CD4-positive, CD25-positive, alpha-beta regulatory T cell (primary cell): ENCODE data around the gene AP4E1. TPM values are rescaled to one million over a fixed set of nuclear protein-coding genes. Genes with fewer than 3 reads are reported as not detected.

Source experiments
- ATAC-seq, 2 donors: fragments of 150-1000 bp; cut with Tn5 transposase; one replicate each; pipeline ENCODE4 v1.10.0; 2021; ENCODE audit warnings: low read depth in 2 of 2, moderate number of reproducible peaks in 2 of 2, moderate library complexity in 1 of 2
- DNase-seq, 3 donors: peaks; one replicate each; pipeline versions ENCODE4 v3.0.0 to v3.0.0-alpha.2; 2012 to 2022; ENCODE audit warnings: mixed read lengths in 1 of 3
- H3K27ac ChIP-seq: one replicate; pipeline ENCODE4 v1.7.0; 2013; ENCODE audit warnings: mild to moderate bottlenecking, low read length; ENCODE audit not compliant: insufficient read depth, poor library complexity, severe bottlenecking
- H3K27me3 ChIP-seq: one replicate; pipeline ENCODE4 v1.7.0; 2013; ENCODE audit warnings: low read length; ENCODE audit not compliant: control insufficient read depth, insufficient read depth
- H3K36me3 ChIP-seq: one replicate; pipeline ENCODE4 v1.7.0; 2013; ENCODE audit warnings: mild to moderate bottlenecking, low read length, moderate library complexity; ENCODE audit not compliant: control insufficient read depth, insufficient read depth
- H3K4me1 ChIP-seq: 2 replicates; pipeline ENCODE4 v1.7.0; 2013; ENCODE audit warnings: mild to moderate bottlenecking, low read length; ENCODE audit not compliant: insufficient read depth, control insufficient read depth, poor library complexity, severe bottlenecking
- H3K4me3 ChIP-seq: one replicate; pipeline ENCODE4 v1.7.0; 2013; ENCODE audit warnings: low read depth, mild to moderate bottlenecking, low read length, moderate library complexity
- H3K9me3 ChIP-seq, 2 experiments: 1 replicate in 1 of 2; 2 replicates in 1 of 2; pipeline ENCODE4 v1.7.0; 2013; ENCODE audit warnings: low read length in 2 of 2, mild to moderate bottlenecking in 1 of 2, moderate library complexity in 1 of 2; ENCODE audit not compliant: control insufficient read depth in 2 of 2
- H3K27ac Mint-ChIP-seq, 3 donors: one replicate each; pipeline ENCODE4 v1.8.0; 2020 to 2022; ENCODE audit warnings: mild to moderate bottlenecking in 3 of 3, mixed read lengths in 3 of 3, moderate library complexity in 2 of 3
- H3K27me3 Mint-ChIP-seq: one replicate; pipeline ENCODE4 v1.8.0; 2022; ENCODE audit warnings: mild to moderate bottlenecking, mixed read lengths
- H3K36me3 Mint-ChIP-seq: one replicate; pipeline ENCODE4 v1.8.0; 2020; ENCODE audit warnings: mixed read lengths
- H3K4me1 Mint-ChIP-seq, 4 donors: one replicate each; pipeline ENCODE4 v1.8.0; 2020 to 2022; ENCODE audit warnings: mixed read lengths in 4 of 4, mild to moderate bottlenecking in 1 of 4
- H3K4me3 Mint-ChIP-seq, 4 donors: one replicate each; pipeline ENCODE4 v1.8.0; 2020 to 2022; ENCODE audit warnings: mild to moderate bottlenecking in 4 of 4, mixed read lengths in 4 of 4, moderate library complexity in 3 of 4
- H3K9me3 Mint-ChIP-seq, 7 donors: one replicate each; pipeline ENCODE4 v1.8.0; 2020 to 2022; ENCODE audit warnings: mixed read lengths in 7 of 7, mild to moderate bottlenecking in 3 of 7, moderate library complexity in 2 of 7
- polyA plus RNA-seq, 4 donors: library from polyadenylated mRNA; unstranded; fragments of 300-500 nt; fragmentation: Illumina TruSeq; gene quantifications; one replicate each; pipeline ENCODE4 v1.2.3, GENCODE V29; 2021
- total RNA-seq: library from RNA; stranded (reverse); gene quantifications from one replicate; pipeline ENCODE4 v1.2.3, GENCODE V29; 2022

AP4E1 gene
- total and polyA plus RNA-seq, 5 donors from 2014 or later: 3.0 to 9.5 (median 4.8) TPM

DNA sequence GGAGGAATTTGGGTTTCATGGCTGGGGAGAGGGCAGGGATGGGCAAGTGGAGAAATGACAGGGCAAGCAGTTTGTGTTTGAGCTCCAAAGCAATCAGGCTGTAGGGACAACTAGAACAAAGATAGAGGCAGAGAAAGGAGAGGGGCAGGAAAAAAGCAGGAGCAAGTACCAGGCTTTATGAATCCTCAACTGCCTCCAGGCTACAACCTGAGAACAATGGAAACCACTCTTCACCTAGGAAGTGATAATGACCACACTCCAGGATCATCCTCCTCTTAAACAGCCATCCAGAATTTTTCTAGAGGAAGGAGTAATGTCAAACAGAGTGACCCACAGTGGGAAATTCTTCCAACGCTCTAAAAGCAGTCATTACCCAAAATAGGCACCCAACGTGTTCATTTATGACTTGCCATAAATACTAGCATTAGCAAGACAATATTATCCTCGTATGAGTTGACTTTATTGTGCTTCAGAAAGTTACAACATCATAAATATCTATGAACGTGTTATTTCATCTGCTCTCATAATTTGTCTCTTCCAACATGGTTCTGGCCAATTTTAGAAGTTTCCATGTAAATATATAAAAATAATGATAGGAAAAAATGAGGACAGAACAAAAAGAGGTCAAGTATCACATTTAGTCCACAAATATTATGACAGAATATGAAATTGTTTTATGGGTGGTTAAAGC is 135.7 kb downstream of the AP4E1 start:
- ATAC-seq (no peak), DNase-seq (no peak)
- Histone ChIP-seq H3K27ac (no peak overlapping the region), H3K27me3 (no peaks in the 10 kb centered on the region), H3K4me1 (no peaks in the 10 kb centered on the region), H3K4me3 (no peak overlapping the region), H3K36me3 (no peaks in the 10 kb centered on the region), H3K9me3 (no peaks in the 10 kb centered on the region)
- H3K4me1 Mint-ChIP-seq: no peaks in the 10 kb centered on the region
- H3K27ac Mint-ChIP-seq: no peak overlapping the region
- H3K4me3 Mint-ChIP-seq: no peak overlapping the region
- no peaks in the 10 kb centered on the region for H3K9me3 Mint-ChIP-seq
- H3K36me3 Mint-ChIP-seq: no peaks in the 10 kb centered on the region
- peaks cover 25% of the 10 kb centered on the region for H3K27me3 Mint-ChIP-seq

DNA sequence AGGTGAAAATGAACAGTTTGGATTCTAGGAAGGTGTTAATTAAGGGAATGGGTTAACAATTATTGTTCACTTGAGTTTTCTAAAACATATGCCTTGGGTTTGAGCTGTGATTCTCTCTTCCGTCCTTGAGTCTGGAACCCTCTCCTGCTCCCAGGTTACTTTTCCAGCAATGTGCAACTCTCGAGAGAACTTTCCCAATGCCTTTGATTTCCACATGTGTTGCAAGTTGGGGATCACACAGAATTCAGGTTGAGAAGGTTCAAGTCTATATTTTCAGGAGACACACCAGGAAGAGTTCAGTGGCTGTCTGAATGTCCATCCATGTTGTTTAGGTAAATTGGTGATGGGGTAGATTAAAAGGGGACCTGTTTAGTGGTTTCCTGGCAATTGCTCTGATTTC is 137.5 kb downstream of the AP4E1 start:
- DNase-seq: no peak
- no peaks in the 10 kb centered on the region for H3K9me3 ChIP-seq
- Mint-ChIP-seq H3K36me3 (no peaks in the 10 kb centered on the region), H3K27ac (no peak overlapping the region), H3K4me1 (no peaks in the 10 kb centered on the region), H3K9me3 (no peaks in the 10 kb centered on the region), H3K4me3 (no peak overlapping the region), H3K27me3 (peaks cover 25% of the 10 kb centered on the region)
- H3K27me3 ChIP-seq: no peaks in the 10 kb centered on the region
- H3K36me3 ChIP-seq: no peaks in the 10 kb centered on the region
- no peak overlapping the region for H3K27ac ChIP-seq
- no peaks in the 10 kb centered on the region for H3K4me1 ChIP-seq
- no peak for ATAC-seq
- no peak overlapping the region for H3K4me3 ChIP-seq

- no peak overlapping the region for H3K4me3 ChIP-seq
These were observed 138.4 kb downstream of the AP4E1 start for GRCh38 chr15:51046799-51047449.

GRCh38 chr15:51048308-51048707 is 139.8 kb downstream of the AP4E1 start:
- H3K9me3 Mint-ChIP-seq: no peaks in the 10 kb centered on the region
- H3K36me3 Mint-ChIP-seq: no peaks in the 10 kb centered on the region
- Histone ChIP-seq H3K27ac (no peak overlapping the region), H3K4me1 (no peaks in the 10 kb centered on the region), H3K9me3 (no peaks in the 10 kb centered on the region), H3K27me3 (no peaks in the 10 kb centered on the region), H3K36me3 (no peaks in the 10 kb centered on the region), H3K4me3 (no peak overlapping the region)
- H3K27ac Mint-ChIP-seq: no peak overlapping the region
- H3K4me3 Mint-ChIP-seq: no peak overlapping the region
- peaks cover 31% of the 10 kb centered on the region for H3K27me3 Mint-ChIP-seq
- ATAC-seq (no peak), DNase-seq (no peak)
- no peaks in the 10 kb centered on the region for H3K4me1 Mint-ChIP-seq

More at GRCh38 chr15:51046799-51047449, 138.4 kb downstream of the AP4E1 start:
- DNase-seq (no peak), ATAC-seq (no peak)
- no peaks in the 10 kb centered on the region for H3K36me3 Mint-ChIP-seq
- H3K4me1 Mint-ChIP-seq: no peaks in the 10 kb centered on the region
- H3K4me3 Mint-ChIP-seq: no peak overlapping the region
- no peak overlapping the region for H3K27ac Mint-ChIP-seq
- Histone ChIP-seq H3K4me1 (no peaks in the 10 kb centered on the region), H3K9me3 (no peaks in the 10 kb centered on the region), H3K27me3 (no peaks in the 10 kb centered on the region), H3K27ac (no peak overlapping the region), H3K36me3 (no peaks in the 10 kb centered on the region)
- H3K9me3 Mint-ChIP-seq: no peaks in the 10 kb centered on the region
- H3K27me3 Mint-ChIP-seq: peaks cover 25% of the 10 kb centered on the region

DNA sequence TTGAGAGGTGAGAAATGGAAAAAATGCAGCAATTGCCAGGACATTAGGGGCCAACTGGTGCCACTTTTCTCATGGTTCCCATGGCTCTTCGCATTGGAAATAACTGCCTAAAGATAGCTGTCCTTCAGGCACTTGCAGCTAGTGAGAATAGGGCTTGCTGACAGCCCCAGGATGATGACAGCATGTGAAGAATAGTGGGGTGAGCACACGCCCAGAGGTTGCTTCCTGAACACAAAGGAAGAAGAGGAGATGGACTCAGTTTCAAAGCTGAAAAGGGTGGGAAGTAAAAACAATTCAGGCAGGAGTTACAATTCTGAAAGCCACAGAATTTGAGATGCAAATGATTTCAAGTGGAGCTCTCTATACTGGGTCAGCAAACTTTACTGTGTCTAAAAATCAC is 140.6 kb downstream of the AP4E1 start:
- Histone ChIP-seq H3K4me1 (no peaks in the 10 kb centered on the region), H3K36me3 (no peaks in the 10 kb centered on the region), H3K9me3 (no peaks in the 10 kb centered on the region), H3K27ac (no peak overlapping the region), H3K27me3 (no peaks in the 10 kb centered on the region), H3K4me3 (no peak overlapping the region)
- H3K9me3 Mint-ChIP-seq: no peaks in the 10 kb centered on the region
- no peak overlapping the region for H3K4me3 Mint-ChIP-seq
- no peak overlapping the region for H3K27ac Mint-ChIP-seq
- ATAC-seq: no peak
- H3K27me3 Mint-ChIP-seq: peaks cover 23% of the 10 kb centered on the region
- H3K4me1 Mint-ChIP-seq: no peaks in the 10 kb centered on the region
- no peaks in the 10 kb centered on the region for H3K36me3 Mint-ChIP-seq
- peak in 1 of 3 donors; percentile 5 for DNase-seq

GRCh38 chr15:51051776-51052175 is 143.3 kb downstream of the AP4E1 start:
- no peak for DNase-seq
- Mint-ChIP-seq H3K4me1 (no peaks in the 10 kb centered on the region), H3K4me3 (no peak overlapping the region), H3K36me3 (no peaks in the 10 kb centered on the region), H3K9me3 (no peaks in the 10 kb centered on the region), H3K27ac (no peak overlapping the region), H3K27me3 (peaks cover 14% of the 10 kb centered on the region)
- H3K9me3 ChIP-seq: no peaks in the 10 kb centered on the region
- no peaks in the 10 kb centered on the region for H3K4me1 ChIP-seq
- H3K36me3 ChIP-seq: no peaks in the 10 kb centered on the region
- peaks cover 3% of the 10 kb centered on the region for H3K27me3 ChIP-seq
- no peak for ATAC-seq
- H3K4me3 ChIP-seq: no peak overlapping the region
- no peak overlapping the region for H3K27ac ChIP-seq

DNA sequence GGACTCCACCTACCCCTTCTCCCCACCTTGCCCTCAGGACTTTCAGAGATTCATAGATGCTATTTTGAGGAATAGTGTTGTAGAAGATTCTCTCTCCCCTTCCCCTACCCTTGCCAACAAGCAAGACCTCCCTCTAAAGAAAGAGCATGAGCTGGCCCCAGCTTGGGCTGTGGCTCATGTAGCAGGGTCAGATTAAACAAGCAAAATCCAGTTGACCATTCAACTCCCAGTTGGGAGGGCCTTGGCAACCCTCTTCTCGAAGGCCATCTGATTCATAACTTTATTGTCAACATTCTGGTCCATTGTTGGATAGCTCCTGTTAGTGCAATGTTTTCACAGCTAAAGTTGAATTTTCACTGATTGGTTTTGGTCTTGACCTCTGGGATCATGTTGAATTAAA is 145.1 kb downstream of the AP4E1 start:
- DNase-seq: no peak
- Histone ChIP-seq H3K27me3 (peaks cover 3% of the 10 kb centered on the region), H3K4me3 (no peak overlapping the region), H3K27ac (no peak overlapping the region), H3K9me3 (no peaks in the 10 kb centered on the region), H3K4me1 (no peaks in the 10 kb centered on the region), H3K36me3 (no peaks in the 10 kb centered on the region)
- H3K27ac Mint-ChIP-seq: no peak overlapping the region
- peaks cover 12% of the 10 kb centered on the region for H3K27me3 Mint-ChIP-seq
- no peaks in the 10 kb centered on the region for H3K9me3 Mint-ChIP-seq
- ATAC-seq: no peak
- H3K4me3 Mint-ChIP-seq: no peak overlapping the region
- H3K4me1 Mint-ChIP-seq: no peaks in the 10 kb centered on the region
- H3K36me3 Mint-ChIP-seq: no peaks in the 10 kb centered on the region

GRCh38 chr15:51054535-51054934 is 146.1 kb downstream of the AP4E1 start:
- Mint-ChIP-seq H3K36me3 (no peaks in the 10 kb centered on the region), H3K4me1 (no peaks in the 10 kb centered on the region), H3K27ac (no peak overlapping the region), H3K9me3 (no peaks in the 10 kb centered on the region), H3K4me3 (no peak overlapping the region), H3K27me3 (peaks cover 10% of the 10 kb centered on the region)
- H3K4me1 ChIP-seq: no peaks in the 10 kb centered on the region
- ATAC-seq (no peak), DNase-seq (no peak)
- no peak overlapping the region for H3K4me3 ChIP-seq
- H3K27ac ChIP-seq: no peak overlapping the region
- H3K36me3 ChIP-seq: no peaks in the 10 kb centered on the region
- peaks cover 3% of the 10 kb centered on the region for H3K27me3 ChIP-seq
- H3K9me3 ChIP-seq: no peaks in the 10 kb centered on the region
